Suprapubic skin (tissue), 4 donors: ENCODE data around the gene PHC3.

ENCODE experiments used
- CTCF ChIP-seq, 2 donors: fragments of 200-600 bp in 1 of 2; fragments of 450-650 bp in 1 of 2; sonication (generic) in 1 of 2; IDR thresholded peaks; one replicate each; pipeline ENCODE4 v1.5.1; 2016 to 2019; ENCODE audit warnings: antibody characterized with exemption in 2 of 2, mild to moderate bottlenecking in 1 of 2, moderate library complexity in 1 of 2
- EP300 ChIP-seq: sonication (generic); formaldehyde crosslinking; IDR thresholded peaks from one replicate; pipeline ENCODE4 v1.6.1; 2017; ENCODE audit warnings: antibody characterized with exemption
- POLR2A ChIP-seq, 2 donors: fragments of 450-650 bp; IDR thresholded peaks; one replicate each; pipeline ENCODE4 v1.6.1; 2017; ENCODE audit warnings: antibody characterized with exemption in 2 of 2, mild to moderate bottlenecking in 2 of 2, moderate library complexity in 2 of 2
- POLR2AphosphoS5 ChIP-seq, 3 donors: sonication (generic); formaldehyde crosslinking; IDR thresholded peaks; one replicate each; pipeline ENCODE4 v1.6.1; 2017; ENCODE audit warnings: antibody characterized with exemption in 3 of 3

DNA sequence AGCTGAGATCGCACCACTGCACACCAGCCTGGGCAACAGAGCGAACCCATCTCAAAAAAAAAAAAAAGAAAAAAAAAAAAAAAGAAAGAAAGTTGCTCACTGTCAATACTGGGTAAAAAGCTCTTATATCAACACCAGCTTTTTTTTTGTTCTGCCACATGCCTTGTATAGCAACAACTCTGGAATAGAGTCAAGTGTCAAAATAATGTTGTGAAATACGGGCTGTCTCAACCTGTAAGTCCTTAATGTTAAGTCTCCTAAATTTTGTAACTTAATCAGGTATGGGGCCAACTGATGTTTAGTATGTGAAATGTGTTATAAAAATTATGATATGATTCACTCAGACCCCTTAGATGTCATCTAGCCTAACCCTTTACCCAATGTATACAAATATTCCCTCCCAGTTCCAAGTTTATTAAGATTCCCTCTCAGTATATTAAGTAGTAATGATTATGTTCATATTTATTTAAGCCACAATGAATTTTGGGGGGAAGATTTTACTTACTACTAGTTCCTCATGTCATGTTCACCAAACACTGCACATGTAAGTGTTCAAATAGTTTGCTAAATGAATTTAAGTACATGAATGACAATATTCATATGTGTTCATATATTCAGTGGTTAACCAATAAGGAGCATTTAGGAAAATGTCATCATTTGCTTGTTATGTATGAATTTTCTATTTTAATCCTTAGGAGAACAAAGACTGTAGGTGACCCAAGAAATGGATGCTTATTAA lies 91.5 kb downstream of the PHC3 start:
- TF ChIP-seq CTCF (IDR thresholded peaks at IDR 0.05) (no peak), POLR2A (IDR thresholded peaks at IDR 0.05) (no peak), POLR2AphosphoS5 (IDR thresholded peaks at IDR 0.05) (no peak), EP300 (no peak)
